HEK293 (cell line): ENCODE results near the gene SMIM14.

Experiments
- KLF7 ChIP-seq: fragments of 450-650 bp; formaldehyde crosslinking; IDR thresholded peaks from 2 replicates; pipeline ENCODE4 v1.5.1; 2016; ENCODE audit warnings: missing biosample characterization, missing genetic modification characterization, borderline replicate concordance
- YY1 ChIP-seq: fragments of 450-650 bp; formaldehyde crosslinking; IDR thresholded peaks from 2 replicates; pipeline ENCODE4 v1.5.1; 2018; ENCODE audit warnings: missing biosample characterization, missing genetic modification characterization
- ZBTB11 ChIP-seq: fragments of 450-650 bp; formaldehyde crosslinking; conservative IDR thresholded peaks from 2 replicates; pipeline ENCODE4 v1.5.1; 2016; ENCODE audit warnings: low read depth, missing biosample characterization, missing genetic modification characterization
- ZNF449 ChIP-seq: fragments of 450-650 bp; formaldehyde crosslinking; IDR thresholded peaks from 2 replicates; pipeline ENCODE4 v1.5.1; 2017; ENCODE audit warnings: missing biosample characterization, mild to moderate bottlenecking, missing genetic modification characterization, moderate library complexity
- TF ChIP-seq, protein P1 (sequence below): fragments of 450-650 bp; formaldehyde crosslinking; IDR thresholded peaks from 2 replicates; pipeline ENCODE4 v1.5.1; 2016; ENCODE audit warnings: missing biosample characterization, missing genetic modification characterization

- TF ChIP-seq YY1 (tag by site-specific recombination), result no peak
- TF ChIP-seq, protein P1, sequence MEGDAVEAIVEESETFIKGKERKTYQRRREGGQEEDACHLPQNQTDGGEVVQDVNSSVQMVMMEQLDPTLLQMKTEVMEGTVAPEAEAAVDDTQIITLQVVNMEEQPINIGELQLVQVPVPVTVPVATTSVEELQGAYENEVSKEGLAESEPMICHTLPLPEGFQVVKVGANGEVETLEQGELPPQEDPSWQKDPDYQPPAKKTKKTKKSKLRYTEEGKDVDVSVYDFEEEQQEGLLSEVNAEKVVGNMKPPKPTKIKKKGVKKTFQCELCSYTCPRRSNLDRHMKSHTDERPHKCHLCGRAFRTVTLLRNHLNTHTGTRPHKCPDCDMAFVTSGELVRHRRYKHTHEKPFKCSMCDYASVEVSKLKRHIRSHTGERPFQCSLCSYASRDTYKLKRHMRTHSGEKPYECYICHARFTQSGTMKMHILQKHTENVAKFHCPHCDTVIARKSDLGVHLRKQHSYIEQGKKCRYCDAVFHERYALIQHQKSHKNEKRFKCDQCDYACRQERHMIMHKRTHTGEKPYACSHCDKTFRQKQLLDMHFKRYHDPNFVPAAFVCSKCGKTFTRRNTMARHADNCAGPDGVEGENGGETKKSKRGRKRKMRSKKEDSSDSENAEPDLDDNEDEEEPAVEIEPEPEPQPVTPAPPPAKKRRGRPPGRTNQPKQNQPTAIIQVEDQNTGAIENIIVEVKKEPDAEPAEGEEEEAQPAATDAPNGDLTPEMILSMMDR (tag by site-specific recombination), result no peak
- no peak for TF ChIP-seq ZBTB11 (tag by site-specific recombination)
- TF ChIP-seq ZNF449, result no peak
- TF ChIP-seq KLF7 (tag by site-specific recombination), result no peak
Measured at GRCh38 chr4:39563346-39563847, 75.3 kb downstream of the SMIM14 start.
